OCI-LY7 (cell line): ENCODE measurements around the gene DPM2.
A peak's percentile ranks its signal among the peaks of the same experiment; 100 is the strongest.

Experiments used
- CTCF ChIP-seq: fragments of 200-600 bp; sonication (generic); conservative IDR thresholded peaks from 2 replicates; pipeline ENCODE4 v1.5.1; 2014; ENCODE audit warnings: mild to moderate bottlenecking, antibody characterized with exemption, low read length, moderate library complexity, mixed read lengths
- EZH2phosphoT487 ChIP-seq: fragments of 200-600 bp; sonication (generic); IDR thresholded peaks from 2 replicates; pipeline ENCODE4 v1.6.1; 2018; ENCODE audit warnings: low read depth, borderline replicate concordance, mild to moderate bottlenecking, mixed run types, antibody characterized with exemption, low read length, moderate library complexity, mixed read lengths

GRCh38 chr9:127977884-127978647, 40.4 kb upstream of the DPM2 start:
- TF ChIP-seq CTCF (0 out of 2 replicates have a peak, but pooled peaks have one; percentile 25), EZH2phosphoT487 (no peak)
